Fibroblast of skin of back (primary cell): ENCODE measurements around the gene NEK5. TPM values are rescaled to one million over a fixed set of nuclear protein-coding genes. Genes with fewer than 3 reads are reported as not detected.
"Not testable (repeated sequence)": the region's sequence is repeated elsewhere in the genome, so short reads cannot be mapped to it uniquely, and the experiment has no call there.

Experiments
- DNase-seq: peaks from one replicate; pipeline ENCODE4 v3.0.0-alpha.2; 2013
- polyA plus RNA-seq, 2 experiments: library from polyadenylated mRNA; unstranded; fragments of 120-200 nt; gene quantifications; one replicate each; pipeline ENCODE4 v1.2.1, GENCODE V29; 2013; ENCODE audit not compliant: insufficient read length in 2 of 2

NEK5 gene, protein sequence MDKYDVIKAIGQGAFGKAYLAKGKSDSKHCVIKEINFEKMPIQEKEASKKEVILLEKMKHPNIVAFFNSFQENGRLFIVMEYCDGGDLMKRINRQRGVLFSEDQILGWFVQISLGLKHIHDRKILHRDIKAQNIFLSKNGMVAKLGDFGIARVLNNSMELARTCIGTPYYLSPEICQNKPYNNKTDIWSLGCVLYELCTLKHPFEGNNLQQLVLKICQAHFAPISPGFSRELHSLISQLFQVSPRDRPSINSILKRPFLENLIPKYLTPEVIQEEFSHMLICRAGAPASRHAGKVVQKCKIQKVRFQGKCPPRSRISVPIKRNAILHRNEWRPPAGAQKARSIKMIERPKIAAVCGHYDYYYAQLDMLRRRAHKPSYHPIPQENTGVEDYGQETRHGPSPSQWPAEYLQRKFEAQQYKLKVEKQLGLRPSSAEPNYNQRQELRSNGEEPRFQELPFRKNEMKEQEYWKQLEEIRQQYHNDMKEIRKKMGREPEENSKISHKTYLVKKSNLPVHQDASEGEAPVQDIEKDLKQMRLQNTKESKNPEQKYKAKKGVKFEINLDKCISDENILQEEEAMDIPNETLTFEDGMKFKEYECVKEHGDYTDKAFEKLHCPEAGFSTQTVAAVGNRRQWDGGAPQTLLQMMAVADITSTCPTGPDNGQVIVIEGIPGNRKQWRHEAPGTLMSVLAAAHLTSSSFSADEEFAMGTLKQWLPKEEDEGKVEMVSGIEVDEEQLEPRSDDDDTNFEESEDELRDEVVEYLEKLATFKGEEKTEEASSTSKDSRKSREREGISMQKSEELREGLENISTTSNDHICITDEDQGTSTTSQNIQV
- polyA plus RNA-seq (2013, experiment 1 of 2; ENCODE audit: insufficient read length), result 0.25 TPM
- polyA plus RNA-seq (2013, experiment 2 of 2; ENCODE audit: insufficient read length), result 0.26 TPM

GRCh38 chr13:52128714-52129700 is at the start of gene NEK5:
Gene NEK5, minus strand, starts transcription at chr13:52129073. Its CDS starts 1,591 bp downstream, at chr13:52127482.
- DNase-seq, result peak; percentile 54

- DNase-seq, result no peak
Measured at GRCh38 chr13:52177276-52177675, 48.4 kb upstream of the NEK5 start.

- not testable (repeated sequence) for DNase-seq
Measured at GRCh38 chr13:52173970-52174369, 45.1 kb upstream of the NEK5 start.

DNA sequence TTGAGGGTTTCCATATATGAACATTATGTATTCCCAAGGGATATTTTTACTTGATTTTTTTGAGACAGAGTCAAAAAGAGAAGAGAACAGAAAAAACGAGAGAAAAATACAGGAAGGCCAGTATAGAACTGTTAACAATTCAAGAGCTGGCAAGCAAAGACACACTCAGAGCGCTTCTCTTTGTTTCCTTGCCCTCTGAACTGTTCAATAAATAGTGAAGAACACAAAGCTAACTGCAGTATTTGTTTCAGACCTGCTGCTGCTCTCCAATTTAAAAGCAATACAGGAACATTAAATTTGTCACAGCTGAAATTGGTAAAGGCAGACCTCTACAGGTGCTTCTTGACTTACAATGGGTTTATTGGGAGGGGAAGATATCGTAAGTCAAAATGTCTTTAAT is 44.5 kb upstream of the NEK5 start:
- no peak for DNase-seq

DNA sequence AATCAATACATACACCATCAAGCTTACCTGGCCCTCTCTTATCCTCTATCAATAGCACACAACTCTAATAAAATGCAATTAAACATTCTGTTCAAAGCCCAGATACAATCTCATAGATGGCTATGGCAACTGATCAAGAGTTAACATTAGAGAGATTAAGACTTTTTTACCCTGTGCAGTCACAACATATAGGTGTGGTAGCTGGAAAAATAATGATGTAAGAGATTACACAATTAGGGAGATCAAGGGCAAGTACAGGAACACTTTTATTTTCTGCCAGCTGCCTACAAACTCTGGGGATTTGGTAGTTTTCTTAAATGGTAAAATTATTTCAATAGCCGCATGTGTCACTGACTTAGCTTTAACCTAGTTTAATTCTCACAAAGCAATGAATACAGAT is 42.8 kb upstream of the NEK5 start:
- DNase-seq, result not testable (repeated sequence)

- DNase-seq, result not testable (repeated sequence)
Measured at GRCh38 chr13:52170828-52171391, 42.0 kb upstream of the NEK5 start.

- DNase-seq, result no peak
Measured at GRCh38 chr13:52169839-52170238, 41.0 kb upstream of the NEK5 start.

DNA sequence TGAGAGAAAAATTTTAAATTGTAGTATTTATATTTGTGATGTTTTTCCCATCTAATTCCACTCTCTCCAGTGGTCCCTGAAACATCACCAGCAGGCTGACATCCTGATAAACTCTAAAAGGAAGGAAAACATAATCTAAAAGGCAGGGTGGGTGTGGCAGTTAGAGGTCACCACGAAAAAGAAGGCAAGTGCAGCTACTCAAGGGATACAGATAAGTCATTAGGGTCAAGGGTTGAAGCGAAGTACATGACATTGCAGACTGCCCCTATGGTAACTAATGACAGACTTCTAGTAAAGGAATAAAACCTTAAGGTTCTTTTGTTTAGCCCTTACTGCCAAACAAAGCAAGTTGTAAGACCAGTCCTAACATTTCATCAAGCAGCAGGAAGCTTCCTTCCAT is 36.5 kb upstream of the NEK5 start:
- no peak for DNase-seq

DNA sequence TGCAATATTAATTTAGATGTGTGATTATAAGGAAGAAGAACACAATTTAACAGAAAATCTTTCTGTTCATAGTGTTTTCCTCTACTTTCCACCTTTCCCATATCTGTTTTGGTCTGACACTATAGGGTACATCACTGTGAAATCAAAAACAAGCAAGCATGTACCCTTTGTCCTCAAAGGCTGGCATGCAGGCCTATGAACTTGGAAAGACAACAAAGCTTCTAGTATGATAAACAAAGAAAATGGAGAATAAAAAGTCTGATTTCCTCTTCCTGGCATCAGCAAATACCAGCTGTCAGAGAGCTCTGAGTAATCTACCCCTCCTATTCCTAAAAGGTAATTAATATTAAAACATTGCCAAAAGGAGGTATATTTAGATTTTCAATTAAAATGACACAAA is 36.1 kb upstream of the NEK5 start:
- no peak for DNase-seq

DNA sequence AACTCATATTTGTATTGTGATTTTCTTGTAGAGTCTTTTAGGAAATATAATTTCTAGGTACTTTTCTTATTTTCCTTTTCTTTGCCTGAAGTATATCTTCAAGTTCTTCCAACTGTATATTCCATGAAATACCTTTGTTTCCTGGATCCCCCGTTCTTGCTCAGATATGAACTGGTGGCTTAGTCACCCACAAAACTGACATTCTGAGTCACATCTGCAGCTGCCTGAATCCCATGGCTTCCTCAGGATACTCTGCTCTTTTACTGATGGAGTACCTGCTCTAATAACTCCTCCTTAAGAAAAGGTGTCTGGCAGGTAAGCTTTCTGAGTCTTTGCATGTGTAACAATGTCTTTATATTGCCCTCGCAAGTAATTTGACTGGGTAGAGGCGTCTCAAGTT is 35.0 kb upstream of the NEK5 start:
- not testable (repeated sequence) for DNase-seq

DNA sequence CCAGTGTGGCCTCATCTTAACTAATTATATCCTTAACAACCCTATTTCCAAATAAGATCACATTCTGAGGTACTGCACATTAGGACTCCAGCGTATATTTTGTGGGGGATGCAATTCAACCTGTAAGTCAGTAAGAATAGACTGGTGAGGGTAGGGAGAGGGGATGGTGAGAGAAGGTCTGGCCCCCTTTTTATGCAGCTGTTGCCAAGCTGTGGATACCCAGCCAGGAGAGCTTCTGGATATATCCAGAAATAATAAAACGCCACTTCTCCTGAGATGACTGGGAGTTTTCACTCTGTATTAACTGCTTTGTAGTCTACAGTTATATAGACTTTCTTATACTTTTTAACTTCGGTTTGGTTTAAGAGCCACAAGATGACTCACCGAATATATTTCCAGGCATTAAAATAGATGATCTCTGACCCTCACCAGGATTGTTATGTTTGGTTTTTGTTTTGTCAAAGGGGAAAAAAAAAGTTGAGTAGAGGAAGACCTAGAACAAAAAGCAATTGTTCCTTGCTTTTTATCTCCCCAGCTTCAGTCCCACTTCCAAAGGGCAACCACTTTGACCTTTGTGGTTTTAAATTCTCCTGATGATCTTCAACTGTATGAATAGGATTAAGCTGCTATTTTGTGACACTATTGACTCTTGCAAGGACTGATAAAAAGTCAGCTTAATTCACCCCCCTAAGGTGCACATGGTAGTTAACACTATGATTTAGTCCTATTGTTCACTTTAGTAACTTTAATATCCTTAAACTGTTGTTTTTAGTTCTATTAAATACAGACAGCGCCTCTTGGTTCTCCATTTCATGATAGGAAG is 33.6 kb upstream of the NEK5 start:
- peak; percentile 19 for DNase-seq

- DNase-seq, result no peak
Measured at GRCh38 chr13:52161181-52161646, 32.3 kb upstream of the NEK5 start.

DNA sequence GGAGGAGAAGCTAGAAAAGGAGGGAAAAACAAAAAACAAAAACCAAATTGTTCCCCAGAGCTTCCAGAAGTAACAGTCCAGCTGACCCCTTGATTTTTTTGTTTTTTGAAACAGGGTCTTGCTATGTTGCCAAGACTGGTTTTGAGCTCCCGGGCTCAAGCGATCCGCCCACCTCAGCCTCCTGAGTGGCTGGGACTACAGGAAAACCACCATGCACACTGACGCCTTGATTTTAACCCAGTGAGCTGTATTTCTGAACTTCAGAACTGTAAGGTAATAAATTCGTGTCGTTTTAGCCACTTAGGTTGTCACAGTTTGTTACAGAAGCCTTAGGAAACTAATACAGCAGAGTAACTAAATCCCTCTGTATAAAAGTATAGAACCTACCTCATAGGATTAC is 31.6 kb upstream of the NEK5 start:
- no peak for DNase-seq

GRCh38 chr13:52160053-52160452 is 31.2 kb upstream of the NEK5 start:
- no peak for DNase-seq

GRCh38 chr13:52159159-52159982 is 30.5 kb upstream of the NEK5 start, which contains the start of gene NEK3:
Gene NEK3, minus strand, starts transcription at chr13:52159597. Its CDS starts 3,406 bp downstream, at chr13:52156191.
- peak; percentile 73 for DNase-seq

- peak; percentile 59 for DNase-seq
Measured at GRCh38 chr13:52158629-52159158, 29.8 kb upstream of the NEK5 start.

GRCh38 chr13:52156724-52157261 is 27.9 kb upstream of the NEK5 start:
- peak; percentile 33 for DNase-seq

GRCh38 chr13:52155177-52155576 is 26.3 kb upstream of the NEK5 start:
- no peak for DNase-seq

- no peak for DNase-seq
Measured at GRCh38 chr13:52147225-52147624, 18.4 kb upstream of the NEK5 start.
